GM18858 (cell line): ENCODE results near the gene DNAJC17.

Experiments
- ATAC-seq: cut with Tn5 transposase; IDR thresholded peaks from one replicate; pipeline ENCODE4 v1.9.1; 2021; ENCODE audit not compliant: unreplicated experiment

The DNAJC17 gene

DNA sequence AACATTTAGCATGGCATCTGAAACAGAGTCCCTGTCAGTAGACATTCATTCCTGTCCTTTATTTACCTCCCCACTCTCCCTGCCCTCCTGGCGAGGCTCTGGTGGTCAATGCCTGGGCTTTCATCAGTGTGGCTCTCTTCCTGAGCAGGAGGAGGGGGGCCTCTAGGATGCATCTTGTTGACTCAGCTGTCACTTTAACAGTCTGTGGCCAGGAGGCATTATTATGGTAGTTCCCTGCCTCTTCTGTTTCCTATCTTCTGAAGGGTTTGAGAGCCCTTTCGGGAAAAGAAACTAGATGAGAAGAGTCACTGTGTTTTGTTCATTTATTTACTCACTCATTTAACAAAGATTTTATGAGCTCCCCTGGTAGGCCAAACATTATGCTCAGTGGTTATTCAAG is 23.6 kb upstream of the DNAJC17 start:
- no peak for ATAC-seq

DNA sequence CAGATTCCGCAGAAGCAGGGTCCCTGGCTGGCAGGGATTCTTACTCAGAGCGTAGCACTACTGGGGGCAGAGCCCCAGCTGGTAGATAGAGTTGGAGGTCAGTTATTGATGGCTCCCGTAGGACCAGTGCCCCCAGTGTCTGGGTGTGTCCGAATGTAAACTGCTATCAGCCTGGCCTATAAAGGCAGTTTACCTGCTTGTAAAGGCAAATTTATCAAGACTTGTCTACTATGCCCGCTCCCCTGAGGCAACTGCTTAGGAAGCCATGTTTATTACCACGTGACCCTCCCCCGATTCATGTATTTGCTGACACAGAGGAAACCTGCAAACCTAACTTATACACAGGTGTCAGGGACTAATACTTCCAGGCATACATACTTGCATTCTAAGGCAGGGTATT is 21.8 kb upstream of the DNAJC17 start:
- ATAC-seq, result no peak

DNA sequence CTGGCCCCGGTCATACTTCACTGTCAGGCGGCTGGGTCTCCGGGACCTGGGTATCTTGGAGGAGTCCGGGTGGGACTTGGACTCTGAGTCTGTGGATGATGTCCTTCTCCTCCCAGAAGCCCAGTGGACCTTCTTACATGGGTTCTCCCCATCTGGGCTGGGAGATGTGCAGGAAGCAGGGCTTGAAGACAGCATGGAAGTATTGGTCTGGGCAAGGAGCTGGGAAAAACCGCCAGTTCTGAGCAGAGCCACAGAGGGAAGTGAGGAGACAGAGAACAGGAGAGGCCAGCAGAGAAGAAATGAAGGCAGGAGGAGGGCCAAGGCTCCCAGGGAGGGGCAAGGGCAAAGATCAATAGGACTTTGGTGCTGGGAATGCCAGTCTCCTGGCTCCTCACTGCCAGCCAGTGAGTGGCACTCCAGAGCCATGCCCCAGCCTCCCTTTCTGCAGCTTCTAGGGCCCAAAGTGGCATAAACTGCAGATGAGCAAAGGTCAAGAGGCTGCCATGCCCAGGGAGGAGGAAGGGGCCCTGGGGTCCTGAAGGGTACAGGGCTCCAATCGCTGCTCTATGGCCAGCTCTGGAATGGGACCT is 21.3 kb upstream of the DNAJC17 start, which contains the start of gene PPP1R14D:
Gene PPP1R14D (minus strand): TSS at position 262 of the 590 bp plus-strand sequence. CDS start 67 bp downstream, at position 195.
- ATAC-seq, result no peak

DNA sequence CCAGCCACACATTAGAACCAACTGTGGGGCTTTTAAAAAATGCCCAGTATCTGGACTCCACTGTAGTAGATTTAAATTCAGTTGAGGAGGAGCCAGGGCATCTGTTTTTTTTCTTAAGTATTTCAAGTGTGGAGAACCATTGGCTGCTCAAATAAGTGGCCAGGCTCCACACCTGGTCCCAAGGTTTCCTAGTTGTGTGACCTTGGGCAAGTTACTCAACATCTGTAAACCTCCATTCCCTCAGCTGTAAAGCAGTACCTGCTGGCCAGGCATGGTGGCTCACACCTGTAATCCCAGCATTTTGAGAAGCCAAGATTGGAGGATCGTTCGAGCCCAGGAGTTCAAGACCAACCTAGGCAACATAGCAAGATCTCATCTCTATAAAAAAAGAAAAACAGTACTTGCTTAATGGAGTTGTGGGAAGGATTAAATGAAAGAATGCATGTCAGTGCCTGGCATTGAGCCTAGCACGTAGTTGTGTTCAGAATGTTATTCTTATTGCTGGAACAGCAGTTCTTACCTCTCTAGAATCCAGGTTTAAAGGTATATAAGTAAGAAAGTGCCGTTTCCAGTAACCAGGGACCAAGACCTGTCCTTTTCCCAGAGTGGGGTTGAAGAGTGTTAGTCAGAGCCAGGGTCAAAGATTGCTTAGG is 19.3 kb upstream of the DNAJC17 start:
- ATAC-seq, result no peak

DNA sequence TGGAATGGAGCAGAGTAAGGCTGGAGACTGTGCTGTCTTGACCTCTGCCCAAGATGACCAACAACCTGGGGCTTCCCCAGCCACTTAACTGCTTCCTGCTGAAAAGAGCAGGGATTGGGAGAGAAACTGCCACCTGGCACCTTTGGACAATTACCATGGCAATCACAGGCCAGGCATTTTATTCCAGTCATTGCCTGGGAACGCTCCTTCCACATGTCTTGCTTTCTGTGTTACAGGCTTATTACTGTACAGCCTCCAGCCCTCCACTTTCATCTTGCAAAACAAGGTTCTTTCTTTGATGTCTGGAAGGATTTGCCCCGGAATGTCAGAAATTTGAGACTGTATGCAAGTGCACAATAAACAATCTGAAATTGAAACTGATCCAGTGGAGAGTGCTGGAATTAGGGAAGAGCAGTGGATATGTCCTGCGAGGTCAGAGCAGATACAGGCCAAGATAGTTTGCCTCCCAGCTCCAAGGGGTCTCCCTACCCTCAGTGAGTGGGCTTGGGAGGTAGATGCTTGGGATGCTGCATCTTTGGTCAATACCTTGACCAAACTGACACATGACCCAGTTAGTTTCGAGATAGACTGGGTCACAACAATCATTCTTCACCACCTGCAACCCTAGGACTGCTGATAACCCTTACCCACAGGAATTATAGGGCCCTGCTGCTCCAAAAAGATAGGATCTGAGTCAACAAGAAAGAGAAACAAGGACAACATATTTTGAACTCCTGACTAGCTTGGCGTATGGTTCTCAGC is 18.6 kb upstream of the DNAJC17 start:
- ATAC-seq, result no peak

DNA sequence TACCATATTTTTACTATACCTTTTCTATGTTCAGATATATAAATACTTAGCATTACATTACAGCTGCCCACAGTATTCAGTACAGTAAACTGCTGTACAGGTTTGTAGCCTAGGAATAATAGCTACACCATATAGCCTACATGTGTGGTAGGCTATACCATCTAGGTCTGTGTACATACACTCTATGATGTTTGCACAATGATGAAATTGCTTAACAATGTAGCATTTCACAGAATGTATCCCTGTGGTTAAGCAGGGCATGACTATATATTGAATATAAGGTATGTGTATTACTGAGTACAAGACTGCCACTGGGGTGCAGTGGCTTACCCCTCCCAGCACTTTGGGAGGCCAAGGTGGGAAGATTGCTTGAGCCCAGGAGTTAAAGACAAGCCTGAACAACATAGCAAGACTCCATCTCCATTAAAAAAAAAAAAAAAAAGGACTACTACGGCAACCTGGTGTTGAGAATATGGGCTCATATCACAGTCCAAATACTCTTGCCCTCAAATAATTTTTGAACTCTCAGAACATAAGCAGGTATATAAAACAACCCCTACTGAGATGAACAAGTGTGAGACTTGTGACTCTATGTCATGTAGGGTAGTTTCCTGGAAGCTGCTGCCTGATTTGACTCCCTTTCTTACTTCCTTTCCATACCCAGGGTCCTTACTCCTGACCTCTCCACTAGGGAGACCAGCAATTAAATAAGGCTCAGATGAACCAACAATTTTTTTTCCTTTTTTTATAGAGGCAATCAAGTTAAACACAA is 16.5 kb upstream of the DNAJC17 start:
- ATAC-seq, result no peak

DNA sequence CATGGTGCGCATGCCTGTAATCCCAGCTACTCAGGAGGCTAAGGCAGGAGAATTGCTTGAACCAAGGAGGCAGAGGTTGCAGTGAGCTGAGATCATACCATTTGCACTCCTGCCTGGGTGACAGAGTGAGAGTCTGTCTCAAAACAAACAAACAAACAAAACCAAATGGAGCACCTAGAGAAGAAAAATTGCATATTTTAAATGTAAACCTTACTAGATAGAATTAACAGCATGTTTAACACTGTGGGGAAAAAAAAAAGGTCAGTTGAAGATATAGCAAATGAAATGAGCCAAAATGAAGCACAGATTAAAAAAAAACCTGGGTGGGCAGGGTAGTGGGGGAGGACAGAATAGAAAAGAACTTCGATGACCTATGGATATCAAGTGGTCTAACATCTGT is 13.9 kb upstream of the DNAJC17 start:
- ATAC-seq, result no peak

DNA sequence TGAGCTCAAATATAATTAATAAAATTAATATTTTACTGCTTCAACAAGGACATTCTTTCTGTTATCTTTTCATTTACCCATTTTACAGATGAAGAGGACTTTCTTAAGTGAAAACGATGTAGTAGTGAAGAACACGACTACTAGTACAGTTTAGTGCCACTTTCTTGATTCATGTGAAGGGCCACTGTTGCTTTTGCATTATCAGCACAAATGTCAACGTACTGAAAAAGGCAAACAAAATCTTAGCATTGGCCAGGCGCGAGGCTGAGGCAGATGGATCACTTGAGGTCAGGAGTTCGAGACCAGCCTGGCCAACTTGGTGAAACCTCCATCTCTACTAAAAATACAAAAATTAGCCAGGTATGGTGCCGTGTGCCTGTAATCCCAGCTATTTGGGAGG is 11.8 kb upstream of the DNAJC17 start:
- ATAC-seq, result no peak

DNA sequence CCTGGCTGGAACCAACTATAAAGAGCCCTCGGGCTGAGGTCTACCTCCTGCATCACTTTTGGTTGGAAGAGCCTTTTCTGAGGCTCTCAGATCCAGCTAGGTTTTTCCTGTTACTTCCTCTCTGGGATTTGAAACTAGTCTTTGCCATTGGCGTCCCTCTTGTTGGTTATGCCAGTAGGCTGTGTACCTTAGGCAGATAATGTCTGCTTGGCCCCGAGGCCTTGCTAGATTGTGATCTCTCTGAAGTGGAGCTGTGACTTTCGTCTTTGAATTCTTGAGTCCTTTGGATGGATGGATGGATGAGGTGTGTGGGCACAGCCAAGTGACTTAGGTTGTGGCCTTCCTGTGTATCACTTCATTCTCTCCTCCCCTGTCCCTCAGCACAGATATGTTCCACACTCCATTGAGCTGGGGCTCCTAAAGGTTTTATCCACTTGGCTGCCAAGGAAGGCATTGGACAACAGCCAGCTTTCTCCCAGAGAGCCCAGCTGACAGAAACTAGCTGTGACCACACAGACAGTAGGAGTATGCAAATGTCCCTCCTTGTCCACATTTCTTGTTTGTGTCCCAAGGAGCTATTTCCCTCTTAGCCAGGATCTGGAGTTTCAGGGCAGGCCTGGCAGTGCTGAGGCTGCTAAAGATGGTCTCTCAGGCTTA is 7.9 kb upstream of the DNAJC17 start:
- no peak for ATAC-seq

DNA sequence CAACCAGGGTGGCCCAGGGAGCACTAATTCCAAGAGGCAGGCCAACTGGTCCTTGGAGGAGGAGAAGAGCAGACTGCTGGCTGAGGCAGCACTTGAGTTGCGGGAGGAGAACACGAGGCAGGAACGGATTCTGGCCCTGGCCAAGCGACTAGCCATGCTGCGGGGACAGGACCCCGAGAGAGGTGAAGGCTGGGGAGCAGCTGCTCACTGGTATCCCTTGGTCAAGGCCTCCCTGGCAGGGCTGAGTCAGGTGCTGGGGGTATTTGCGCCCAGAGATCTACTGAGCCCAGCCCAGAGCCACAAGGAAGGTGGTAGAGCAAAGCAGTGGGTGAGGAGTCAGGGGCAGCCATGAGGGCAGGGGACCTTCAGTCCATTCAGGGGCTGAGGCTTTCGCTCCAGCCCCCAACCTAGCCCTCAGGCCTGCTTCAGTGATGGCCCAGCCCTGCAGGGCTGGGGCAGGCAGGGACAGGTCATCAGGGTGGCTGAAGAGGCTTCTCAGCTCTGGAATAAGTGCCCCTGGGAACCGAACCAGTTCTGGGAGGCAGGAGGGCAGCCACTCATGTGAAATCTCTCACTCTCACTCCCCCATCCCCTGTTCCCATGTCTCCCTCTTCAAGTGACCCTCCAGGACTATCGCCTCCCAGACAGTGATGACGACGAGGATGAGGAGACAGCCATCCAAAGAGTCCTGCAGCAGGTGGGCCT is 5.6 kb upstream of the DNAJC17 start:
- ATAC-seq, result no peak

DNA sequence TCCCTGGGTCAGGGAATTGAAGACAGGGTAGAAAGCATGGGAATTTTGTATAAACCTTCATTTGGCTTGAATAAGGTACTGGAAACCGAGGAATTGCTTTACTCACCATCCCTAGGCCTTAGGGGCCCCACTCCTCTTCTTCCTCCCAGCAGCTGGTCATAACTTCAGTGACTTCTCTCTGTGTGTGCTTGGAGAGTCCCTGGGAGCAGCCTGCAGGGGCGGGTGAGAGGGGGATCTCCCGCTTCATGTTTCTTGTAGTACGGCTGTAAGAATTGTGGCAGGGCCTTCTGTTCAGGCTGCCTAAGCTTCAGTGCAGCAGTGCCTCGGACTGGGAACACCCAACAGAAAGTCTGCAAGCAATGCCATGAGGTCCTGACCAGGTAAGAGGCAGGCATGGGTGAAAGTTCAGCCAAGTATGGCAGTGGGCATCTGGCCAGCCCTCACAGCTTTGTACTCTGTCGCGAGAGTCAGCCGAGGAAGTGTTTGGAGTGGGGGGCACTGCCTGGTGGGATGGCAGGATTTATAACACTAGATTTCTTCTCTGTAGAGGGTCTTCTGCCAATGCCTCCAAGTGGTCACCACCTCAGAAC is 1.7 kb upstream of the DNAJC17 start:
- ATAC-seq, result no peak

DNA sequence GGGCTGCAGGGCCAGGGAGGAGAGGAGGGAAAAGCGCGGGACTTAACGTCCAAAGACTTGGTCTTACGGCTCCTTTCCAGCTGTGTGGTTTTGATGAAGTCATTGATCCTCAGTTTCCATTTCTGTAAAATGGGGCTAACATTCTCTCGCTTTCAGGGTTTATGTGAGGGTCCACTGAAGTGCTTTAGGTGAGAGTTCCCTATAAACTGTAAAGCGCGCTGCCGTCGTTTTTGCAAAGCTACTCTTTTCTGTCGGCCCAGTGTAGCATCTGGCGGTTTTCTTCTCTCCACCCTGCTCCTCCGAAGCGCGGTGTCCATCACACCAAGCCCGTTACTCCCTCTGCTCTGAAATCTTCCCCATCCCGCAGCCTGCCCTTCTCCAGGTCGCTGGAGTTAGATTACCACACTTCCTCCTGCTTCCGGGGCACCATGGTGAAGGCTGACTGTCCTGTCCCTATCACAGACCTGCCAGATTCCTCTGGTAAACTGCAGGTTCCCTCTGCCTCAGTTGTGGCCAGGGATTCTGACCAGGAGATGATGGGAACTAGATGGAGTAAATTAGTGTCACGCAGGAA is 702 bp upstream of the DNAJC17 start:
- ATAC-seq, result no peak

DNA sequence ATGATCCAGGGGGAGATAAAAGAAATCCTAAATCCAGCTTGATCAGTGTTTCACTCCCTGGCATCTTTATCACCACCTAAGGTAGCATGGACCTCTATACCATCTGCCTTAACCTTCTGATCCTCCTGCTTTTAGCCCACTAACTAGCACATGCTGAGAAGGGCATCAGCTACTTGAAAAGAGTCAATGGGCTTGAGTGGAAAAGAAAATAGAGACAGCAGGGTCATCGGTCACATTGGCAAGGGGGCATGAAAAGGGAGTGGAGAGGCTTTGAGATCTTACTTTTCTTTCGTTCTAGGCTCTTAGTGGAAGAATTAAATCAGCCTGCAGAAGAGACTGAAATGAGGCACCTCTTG is 623 bp downstream of the DNAJC17 start:
- ATAC-seq, result peak; percentile 2

DNA sequence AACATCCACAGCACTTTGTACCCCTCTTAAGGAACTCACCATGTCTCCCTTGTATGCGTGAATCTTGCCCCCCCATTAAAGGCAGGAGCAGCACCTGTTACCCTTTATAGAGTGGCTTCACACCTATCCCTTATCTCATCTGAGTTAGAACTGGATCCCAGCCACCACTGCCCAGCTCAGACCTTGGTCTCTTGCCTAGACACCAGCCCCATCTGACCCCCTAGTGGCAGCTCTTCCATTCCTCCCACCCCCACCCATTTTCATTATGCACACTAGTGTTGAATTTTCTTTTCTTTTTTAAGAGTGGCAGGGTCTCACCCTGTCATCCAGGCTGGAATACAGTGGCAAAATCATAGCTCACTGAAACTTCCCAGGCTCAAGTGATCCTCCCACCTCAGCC is 3.6 kb downstream of the DNAJC17 start:
- ATAC-seq, result no peak

DNA sequence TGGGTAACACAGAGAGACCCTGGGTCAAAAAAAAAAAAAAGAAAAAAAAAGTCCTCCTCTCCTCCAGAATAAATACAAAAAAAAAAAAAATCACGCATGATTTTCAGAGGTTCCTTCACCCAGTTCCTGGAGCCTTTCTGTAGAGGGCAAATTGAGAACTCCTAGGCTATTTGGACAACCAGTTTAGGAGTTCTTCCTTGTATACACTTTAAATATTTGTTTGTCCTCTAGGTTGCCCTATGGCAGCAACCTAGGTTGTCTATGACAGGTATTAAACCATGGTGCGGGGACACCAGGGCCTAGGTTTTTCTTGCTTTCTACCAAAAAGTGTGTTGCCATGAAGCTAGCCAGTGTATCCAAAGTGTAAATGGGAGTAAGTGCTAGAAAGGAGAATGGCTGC is 4.2 kb downstream of the DNAJC17 start:
- ATAC-seq, result no peak

DNA sequence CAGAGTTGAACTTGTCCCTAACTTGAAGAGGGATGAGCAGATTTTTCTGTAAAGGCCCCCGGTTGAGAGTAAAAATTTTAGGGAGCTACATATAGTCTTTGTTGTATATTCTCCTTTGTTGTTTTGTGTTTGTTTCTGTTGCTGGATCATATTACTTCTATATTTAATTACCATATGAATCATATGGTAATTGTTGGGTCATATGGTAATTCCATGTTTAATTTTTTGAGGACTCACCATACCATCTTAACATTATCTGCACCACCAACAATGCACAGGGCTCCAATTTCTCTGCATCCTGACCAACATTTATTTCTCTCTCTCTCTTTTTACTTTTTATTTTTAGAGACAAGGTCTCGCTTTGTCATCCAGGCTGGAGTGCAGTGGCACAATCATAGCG is 7.8 kb downstream of the DNAJC17 start:
- ATAC-seq, result no peak

DNA sequence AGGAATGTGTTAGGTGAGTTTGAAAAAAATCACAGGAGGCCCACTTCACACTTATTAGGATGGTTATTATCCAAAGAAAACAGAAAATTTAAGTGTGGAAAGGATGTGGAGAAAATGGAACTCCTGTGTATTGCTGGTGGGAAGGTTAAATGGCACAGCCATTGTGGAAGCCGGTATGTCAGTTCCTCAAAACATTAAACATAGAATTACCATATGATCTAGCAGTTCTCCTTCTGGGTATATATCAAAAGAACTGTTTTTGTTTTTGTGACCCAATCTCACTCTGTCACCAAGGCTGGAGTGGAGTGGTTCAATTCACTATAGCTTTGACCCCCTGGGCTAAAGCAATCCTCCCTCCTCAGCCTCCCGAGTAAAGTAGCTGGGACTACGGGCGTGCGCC is 10.8 kb downstream of the DNAJC17 start:
- ATAC-seq, result no peak

DNA sequence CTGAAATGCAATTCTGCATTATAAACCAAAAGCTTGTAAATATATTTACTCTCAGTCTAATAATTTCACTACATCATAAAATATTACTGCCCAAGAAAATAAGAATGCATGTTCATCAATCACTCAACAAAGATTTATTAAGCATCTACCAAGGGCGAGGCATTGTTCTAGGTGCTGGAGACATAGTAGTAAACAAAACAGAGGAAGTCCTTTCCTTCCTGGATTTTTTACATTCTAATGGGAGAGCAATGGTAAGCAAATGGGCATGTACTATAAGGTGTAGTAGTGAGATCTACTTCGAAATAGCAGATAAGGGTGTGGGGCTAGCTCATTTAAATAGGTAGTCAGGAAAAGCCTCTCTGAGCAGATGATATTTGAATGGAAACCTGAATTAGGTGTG is 11.2 kb downstream of the DNAJC17 start:
- ATAC-seq, result no peak

DNA sequence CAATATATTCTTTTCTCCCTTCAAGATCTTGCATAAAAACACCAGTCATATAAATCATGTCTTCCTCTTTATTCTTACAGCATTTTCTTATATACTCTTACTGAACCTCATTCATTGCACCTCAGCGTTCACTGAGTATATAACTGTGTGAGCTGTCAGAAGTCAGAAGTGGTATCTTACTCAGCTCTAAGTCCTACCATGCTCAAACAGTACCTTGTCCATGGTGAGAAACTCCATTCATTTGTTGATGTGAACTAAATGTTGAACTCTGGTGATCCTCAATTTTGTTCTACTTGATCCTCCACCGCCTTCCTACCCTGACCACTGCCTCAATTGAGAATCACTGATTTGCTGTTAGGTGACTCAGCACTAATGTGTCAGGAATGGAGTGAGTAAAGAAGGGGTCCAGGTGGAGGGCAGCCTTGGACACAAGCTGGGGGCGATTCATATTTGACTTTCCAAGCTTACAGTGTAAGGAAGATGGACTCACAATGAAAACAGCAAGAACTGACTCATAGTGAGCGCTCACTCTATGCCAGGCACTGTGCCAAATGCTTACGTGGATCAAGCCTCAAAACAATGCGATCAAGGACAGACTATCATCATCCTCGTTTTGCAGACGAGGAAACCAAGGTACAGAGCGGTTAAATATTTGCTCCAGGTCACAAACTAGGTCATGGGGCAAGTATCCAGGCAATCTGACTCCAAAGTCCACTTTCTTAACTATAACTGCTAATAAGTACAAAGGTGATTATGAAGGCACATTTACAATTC is 13.9 kb downstream of the DNAJC17 start:
- ATAC-seq, result no peak
